ENCODE measurements around the gene RPN2. TPM values are rescaled to one million over a fixed set of nuclear protein-coding genes. Genes with fewer than 3 reads are reported as not detected.
A peak's percentile ranks its signal among the peaks of the same experiment; 100 is the strongest.

Gene RPN2
- total and polyA plus RNA-seq, 2 of the 13 experiments (the other 11 are each of a cell fraction or from before 2014, with no cell fraction given) = 587 to 1,818 TPM

DNA sequence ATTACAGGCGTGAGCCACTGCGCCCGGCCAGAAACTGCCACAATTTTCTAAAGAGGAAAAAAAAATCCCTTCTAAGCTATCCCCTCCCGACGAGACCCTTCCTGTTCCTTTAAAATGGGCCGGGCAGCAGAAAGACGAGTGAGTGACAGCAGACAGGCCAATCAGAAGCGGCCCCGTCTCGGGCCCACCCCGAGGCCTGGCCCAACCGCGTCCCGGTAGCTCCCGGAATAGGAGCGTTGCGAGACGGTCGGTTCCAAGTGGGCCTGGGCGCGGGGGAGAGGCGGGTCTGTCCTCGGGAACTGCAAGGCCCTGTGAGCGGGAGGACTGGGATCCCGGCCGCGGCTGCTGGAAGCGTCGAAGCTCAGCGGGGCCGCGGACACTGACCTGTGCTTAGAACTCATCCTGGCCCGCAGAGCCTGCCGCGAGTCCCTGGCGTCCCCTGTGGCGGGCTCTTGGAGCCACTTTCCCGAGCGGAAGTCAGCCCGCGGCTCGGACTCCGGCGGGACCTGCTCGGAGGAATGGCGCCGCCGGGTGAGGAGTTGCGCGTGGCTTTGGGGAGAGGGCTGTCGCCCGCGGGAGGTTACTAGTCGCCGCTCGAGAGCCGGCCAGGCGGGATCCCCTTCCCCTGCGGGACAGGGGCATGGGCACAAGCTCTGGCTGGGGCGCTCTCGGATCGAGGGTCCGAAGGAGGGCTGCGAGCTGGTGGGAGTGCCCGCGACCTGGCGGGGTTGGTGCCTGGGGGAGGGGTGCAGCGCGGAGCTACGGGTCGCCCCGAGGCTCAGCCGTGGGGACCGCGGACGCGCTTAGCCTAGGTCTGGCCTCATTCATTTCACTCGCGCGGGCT lies at the start of gene RPN2, which contains the start of gene MROH8 (continued):
- TF ChIP-seq, protein P1, sequence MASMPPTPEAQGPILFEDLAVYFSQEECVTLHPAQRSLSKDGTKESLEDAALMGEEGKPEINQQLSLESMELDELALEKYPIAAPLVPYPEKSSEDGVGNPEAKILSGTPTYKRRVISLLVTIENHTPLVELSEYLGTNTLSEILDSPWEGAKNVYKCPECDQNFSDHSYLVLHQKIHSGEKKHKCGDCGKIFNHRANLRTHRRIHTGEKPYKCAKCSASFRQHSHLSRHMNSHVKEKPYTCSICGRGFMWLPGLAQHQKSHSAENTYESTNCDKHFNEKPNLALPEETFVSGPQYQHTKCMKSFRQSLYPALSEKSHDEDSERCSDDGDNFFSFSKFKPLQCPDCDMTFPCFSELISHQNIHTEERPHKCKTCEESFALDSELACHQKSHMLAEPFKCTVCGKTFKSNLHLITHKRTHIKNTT (CRISPR knock-in tag; IDR thresholded peaks at IDR 0.05) = peak; percentile 76; the same call in 1 of the 2 replicates
- TF ChIP-seq RBM22 (optimal IDR thresholded peaks at IDR 0.05; ENCODE audit: low read length) (no peak), ZBTB1 (CRISPR knock-in tag; IDR thresholded peaks at IDR 0.05; ENCODE audit: borderline replicate concordance) (no peak; the same call in 1 of the 2 replicates), HNRNPL (IDR thresholded peaks at IDR 0.05; ENCODE audit: low read depth, low read length) (no peak; the same call in 1 of the 2 replicates), ZKSCAN8 (CRISPR knock-in tag; IDR thresholded peaks at IDR 0.05; ENCODE audit: borderline replicate concordance) (peak; percentile 24; the same call in 1 of the 2 replicates), CHD2 (IDR thresholded peaks at IDR 0.05; ENCODE audit: low read depth, low read length) (peak; percentile 51), ASH2L (IDR thresholded peaks at IDR 0.05; ENCODE audit: insufficient read length, low read depth, low read length) (peak; percentile 98), NCOA1 (CRISPR knock-in tag; IDR thresholded peaks at IDR 0.05) (peak; percentile 76; the same call in 1 of the 2 replicates), ZNF543 (CRISPR knock-in tag; IDR thresholded peaks at IDR 0.05) (peak; percentile 53), ZNF235 (CRISPR knock-in tag; IDR thresholded peaks at IDR 0.05; ENCODE audit: borderline replicate concordance) (0 out of 2 replicates have a peak, but pooled peaks have one; percentile 79), DNMT1 (CRISPR knock-in tag; IDR thresholded peaks at IDR 0.05) (peak; percentile 62; the same call in 1 of the 2 replicates), HOXA7 (CRISPR knock-in tag; IDR thresholded peaks at IDR 0.05) (no peak), FIP1L1 (IDR thresholded peaks at IDR 0.05; ENCODE audit: borderline replicate concordance, insufficient read depth, low read depth, low read length) (0 out of 2 replicates have a peak, but pooled peaks have one; percentile 67), ZNF230 (CRISPR knock-in tag; IDR thresholded peaks at IDR 0.05) (peak; percentile 88), BORCS8-MEF2B (CRISPR knock-in tag; IDR thresholded peaks at IDR 0.05) (peak; percentile 66), ZNF589 (CRISPR knock-in tag; conservative IDR thresholded peaks at IDR 0.05) (no peak), PAF1 (CRISPR knock-in tag; IDR thresholded peaks at IDR 0.05) (no peak), AGO2 (optimal IDR thresholded peaks at IDR 0.05; ENCODE audit: low read depth, low read length) (peak; percentile 98), ZNF282 (IDR thresholded peaks at IDR 0.05; ENCODE audit: partially characterized antibody) (no peak), HIVEP1 (CRISPR knock-in tag; IDR thresholded peaks at IDR 0.05) (peak; percentile 83), POLR2G (IDR thresholded peaks at IDR 0.05; ENCODE audit: low read depth, low read length) (peak; percentile 95), ZSCAN31 (CRISPR knock-in tag; IDR thresholded peaks at IDR 0.05; ENCODE audit: low read depth) (peak; percentile 72), ZNF552 (CRISPR knock-in tag; IDR thresholded peaks at IDR 0.05; ENCODE audit: borderline replicate concordance) (peak; percentile 82; the same call in 1 of the 2 replicates), ZNF367 (CRISPR knock-in tag; IDR thresholded peaks at IDR 0.05; ENCODE audit: borderline replicate concordance) (peak; percentile 56), TCF12 (IDR thresholded peaks at IDR 0.05) (no peak), TCF12 (CRISPR knock-in tag; IDR thresholded peaks at IDR 0.05) (peak; percentile 86)
- TF ChIP-seq, protein P2, sequence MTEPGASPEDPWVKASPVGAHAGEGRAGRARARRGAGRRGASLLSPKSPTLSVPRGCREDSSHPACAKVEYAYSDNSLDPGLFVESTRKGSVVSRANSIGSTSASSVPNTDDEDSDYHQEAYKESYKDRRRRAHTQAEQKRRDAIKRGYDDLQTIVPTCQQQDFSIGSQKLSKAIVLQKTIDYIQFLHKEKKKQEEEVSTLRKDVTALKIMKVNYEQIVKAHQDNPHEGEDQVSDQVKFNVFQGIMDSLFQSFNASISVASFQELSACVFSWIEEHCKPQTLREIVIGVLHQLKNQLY (CRISPR knock-in tag; IDR thresholded peaks at IDR 0.05) = no peak; the same call in 1 of the 2 replicates
- TF ChIP-seq, protein P3, sequence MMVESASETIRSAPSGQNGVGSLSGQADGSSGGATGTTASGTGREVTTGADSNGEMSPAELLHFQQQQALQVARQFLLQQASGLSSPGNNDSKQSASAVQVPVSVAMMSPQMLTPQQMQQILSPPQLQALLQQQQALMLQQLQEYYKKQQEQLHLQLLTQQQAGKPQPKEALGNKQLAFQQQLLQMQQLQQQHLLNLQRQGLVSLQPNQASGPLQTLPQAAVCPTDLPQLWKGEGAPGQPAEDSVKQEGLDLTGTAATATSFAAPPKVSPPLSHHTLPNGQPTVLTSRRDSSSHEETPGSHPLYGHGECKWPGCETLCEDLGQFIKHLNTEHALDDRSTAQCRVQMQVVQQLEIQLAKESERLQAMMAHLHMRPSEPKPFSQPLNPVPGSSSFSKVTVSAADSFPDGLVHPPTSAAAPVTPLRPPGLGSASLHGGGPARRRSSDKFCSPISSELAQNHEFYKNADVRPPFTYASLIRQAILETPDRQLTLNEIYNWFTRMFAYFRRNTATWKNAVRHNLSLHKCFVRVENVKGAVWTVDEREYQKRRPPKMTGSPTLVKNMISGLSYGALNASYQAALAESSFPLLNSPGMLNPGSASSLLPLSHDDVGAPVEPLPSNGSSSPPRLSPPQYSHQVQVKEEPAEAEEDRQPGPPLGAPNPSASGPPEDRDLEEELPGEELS (CRISPR knock-in tag; IDR thresholded peaks at IDR 0.05) = no peak; the same call in none of the 2 replicates

Data from HepG2 (cell line).